Measurements from ENCODE around the gene SCRN1.

The SCRN1 gene

GRCh38 chr7:30028749-30029635 lies 39.4 kb upstream of the SCRN1 start:
- H3K9me3 ChIP-seq (ENCODE audit: insufficient read depth, low read length) = no peaks in the 10 kb centered on the region
- peak overlapping the region; percentile 84 for H3K9ac ChIP-seq (ENCODE audit: insufficient read length, low read depth)
- H3K36me3 ChIP-seq (ENCODE audit: insufficient read depth, insufficient read length, low read length) = peaks cover 3% of the 10 kb centered on the region
- no peak for DNase-seq (ENCODE audit: low read depth, low spot score)
- H3K4me3 ChIP-seq (ENCODE audit: insufficient read length, low read depth) = peak overlapping the region; percentile 82
- no peaks in the 10 kb centered on the region for H3K27me3 ChIP-seq (ENCODE audit: insufficient read depth, insufficient read length)
- TF ChIP-seq SUZ12 (IDR thresholded peaks at IDR 0.05; ENCODE audit: extremely low read depth, insufficient read depth, insufficient read length) = no peak
- TF ChIP-seq ZNF274 (IDR thresholded peaks at IDR 0.05; ENCODE audit: low read depth, low read length) = no peak
- no peak for TF ChIP-seq YY1 (IDR thresholded peaks at IDR 0.05; ENCODE audit: insufficient read depth, insufficient read length)
- H3K4me1 ChIP-seq (ENCODE audit: insufficient read depth, insufficient read length) = no peaks in the 10 kb centered on the region

DNA sequence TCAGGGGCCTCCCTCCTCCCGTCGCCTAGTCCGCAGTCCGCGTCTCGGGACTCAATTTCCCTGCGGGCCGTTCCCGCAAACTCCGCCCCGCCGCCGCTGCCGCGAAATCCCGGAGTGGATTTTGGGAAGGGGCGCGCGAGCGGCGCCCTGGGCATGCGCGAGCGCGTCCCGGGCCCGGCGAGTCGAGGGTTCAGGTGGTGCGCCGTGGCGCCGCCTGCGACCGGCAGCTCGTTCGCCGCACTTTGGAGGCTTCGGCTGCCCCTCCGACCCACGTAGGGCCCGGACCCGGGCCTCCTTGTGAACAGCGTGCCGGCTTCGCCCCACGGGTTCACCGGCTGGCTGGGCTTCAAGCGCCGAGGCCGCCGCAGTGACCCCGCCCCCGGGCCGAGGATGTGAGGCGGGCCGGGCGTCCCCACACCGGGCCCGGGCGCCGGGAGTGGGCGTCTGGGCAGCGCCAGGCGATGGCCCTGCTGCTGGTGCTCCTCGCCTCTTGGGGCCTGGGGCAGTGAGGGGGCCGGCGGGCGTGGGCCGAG lies 38.7 kb upstream of the SCRN1 start, which contains the start of gene PLEKHA8:
Gene PLEKHA8, plus strand, starts transcription at position 197 of the 533 bp plus-strand sequence. CDS start 351 bp downstream, outside the sequence.
- peaks cover 10% of the 10 kb centered on the region for H3K36me3 ChIP-seq (ENCODE audit: insufficient read depth, insufficient read length, low read length)
- DNase-seq (ENCODE audit: low read depth, low spot score) = peak; percentile 94
- H3K4me1 ChIP-seq (ENCODE audit: insufficient read depth, insufficient read length) = no peaks in the 10 kb centered on the region
- peak within 1 kb of the TSS; percentile 84 for H3K9ac ChIP-seq (ENCODE audit: insufficient read length, low read depth)
- no peaks in the 10 kb centered on the region for H3K9me3 ChIP-seq (ENCODE audit: insufficient read depth, low read length)
- H3K27me3 ChIP-seq (ENCODE audit: insufficient read depth, insufficient read length) = no peaks in the 10 kb centered on the region
- TF ChIP-seq ZNF274 (IDR thresholded peaks at IDR 0.05; ENCODE audit: low read depth, low read length) = no peak
- no peak for TF ChIP-seq SUZ12 (IDR thresholded peaks at IDR 0.05; ENCODE audit: extremely low read depth, insufficient read depth, insufficient read length)
- TF ChIP-seq YY1 (IDR thresholded peaks at IDR 0.05; ENCODE audit: insufficient read depth, insufficient read length) = no peak
- H3K4me3 ChIP-seq (ENCODE audit: insufficient read length, low read depth) = peak within 1 kb of the TSS; percentile 82

GRCh38 chr7:30027740-30028215 lies 38.2 kb upstream of the SCRN1 start:
- H3K36me3 ChIP-seq (ENCODE audit: insufficient read depth, insufficient read length, low read length) = peaks cover 13% of the 10 kb centered on the region
- peak overlapping the region; percentile 54 for H3K9ac ChIP-seq (ENCODE audit: insufficient read length, low read depth)
- no peak for DNase-seq (ENCODE audit: low read depth, low spot score)
- H3K4me3 ChIP-seq (ENCODE audit: insufficient read length, low read depth) = peak overlapping the region; percentile 82
- H3K9me3 ChIP-seq (ENCODE audit: insufficient read depth, low read length) = no peaks in the 10 kb centered on the region
- H3K4me1 ChIP-seq (ENCODE audit: insufficient read depth, insufficient read length) = no peaks in the 10 kb centered on the region
- TF ChIP-seq ZNF274 (IDR thresholded peaks at IDR 0.05; ENCODE audit: low read depth, low read length) = no peak
- no peak for TF ChIP-seq YY1 (IDR thresholded peaks at IDR 0.05; ENCODE audit: insufficient read depth, insufficient read length)
- TF ChIP-seq SUZ12 (IDR thresholded peaks at IDR 0.05; ENCODE audit: extremely low read depth, insufficient read depth, insufficient read length) = no peak
- H3K27me3 ChIP-seq (ENCODE audit: insufficient read depth, insufficient read length) = no peaks in the 10 kb centered on the region

GRCh38 chr7:30027065-30027456 lies 37.5 kb upstream of the SCRN1 start:
- Histone ChIP-seq H3K27me3 (ENCODE audit: insufficient read depth, insufficient read length) (no peaks in the 10 kb centered on the region), H3K4me3 (ENCODE audit: insufficient read length, low read depth) (peak overlapping the region; percentile 46), H3K9me3 (ENCODE audit: insufficient read depth, low read length) (no peaks in the 10 kb centered on the region), H3K36me3 (ENCODE audit: insufficient read depth, insufficient read length, low read length) (peaks cover 19% of the 10 kb centered on the region), H3K4me1 (ENCODE audit: insufficient read depth, insufficient read length) (no peaks in the 10 kb centered on the region), H3K9ac (ENCODE audit: insufficient read length, low read depth) (peak overlapping the region; percentile 5)
- TF ChIP-seq ZNF274 (IDR thresholded peaks at IDR 0.05; ENCODE audit: low read depth, low read length) (no peak), YY1 (IDR thresholded peaks at IDR 0.05; ENCODE audit: insufficient read depth, insufficient read length) (no peak), SUZ12 (IDR thresholded peaks at IDR 0.05; ENCODE audit: extremely low read depth, insufficient read depth, insufficient read length) (no peak)
- DNase-seq (ENCODE audit: low read depth, low spot score) = no peak

DNA sequence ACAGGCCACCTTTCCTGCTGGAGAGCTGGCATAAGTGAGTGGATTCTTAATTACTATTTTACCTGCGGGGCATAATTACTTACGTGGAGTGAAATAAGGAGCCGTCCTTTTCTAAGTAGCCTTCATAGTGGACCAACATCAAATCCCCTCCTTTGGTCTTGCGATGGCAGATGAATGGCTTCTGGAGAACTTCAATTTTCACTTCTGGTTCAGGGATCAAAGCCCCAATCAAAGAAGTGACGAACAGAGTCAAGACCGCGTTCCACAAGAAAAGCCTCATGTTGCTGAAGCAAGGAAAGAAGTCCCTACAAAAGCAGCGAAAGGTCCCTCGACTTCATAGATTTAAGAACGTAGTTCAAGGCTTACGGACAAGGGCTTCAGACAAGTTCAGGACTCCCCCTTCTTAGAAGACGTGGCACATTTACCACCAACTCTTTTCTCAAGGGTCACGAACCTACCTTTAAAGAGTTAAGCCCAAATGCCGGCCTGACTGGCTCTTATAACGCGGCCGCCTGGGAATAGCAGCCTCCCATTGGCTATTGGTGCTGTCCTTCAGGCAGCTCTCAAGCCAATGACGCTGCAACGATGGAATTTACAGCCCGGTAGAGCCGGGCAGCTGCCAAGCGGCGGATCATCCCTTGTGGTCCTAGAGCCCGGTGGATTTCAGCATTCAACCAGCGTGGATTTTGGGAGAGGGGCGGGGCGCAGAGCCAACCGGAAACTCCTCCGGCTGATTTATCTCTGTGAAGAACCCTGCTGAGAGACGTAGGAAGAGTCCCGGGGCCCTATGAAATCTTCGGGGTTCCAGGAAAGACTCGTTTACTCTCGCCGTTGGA lies 36.8 kb upstream of the SCRN1 start, which contains the start of gene FKBP14:
Gene FKBP14, minus strand, starts transcription at position 474 of the 836 bp plus-strand sequence. Its CDS starts 194 bp downstream, at position 280.
- TF ChIP-seq YY1 (IDR thresholded peaks at IDR 0.05; ENCODE audit: insufficient read depth, insufficient read length) (no peak), ZNF274 (IDR thresholded peaks at IDR 0.05; ENCODE audit: low read depth, low read length) (no peak), SUZ12 (IDR thresholded peaks at IDR 0.05; ENCODE audit: extremely low read depth, insufficient read depth, insufficient read length) (no peak)
- Histone ChIP-seq H3K9ac (ENCODE audit: insufficient read length, low read depth) (peak within 1 kb of the TSS; percentile 80), H3K4me1 (ENCODE audit: insufficient read depth, insufficient read length) (no peaks in the 10 kb centered on the region), H3K9me3 (ENCODE audit: insufficient read depth, low read length) (no peaks in the 10 kb centered on the region), H3K4me3 (ENCODE audit: insufficient read length, low read depth) (peak within 1 kb of the TSS; percentile 82), H3K36me3 (ENCODE audit: insufficient read depth, insufficient read length, low read length) (peaks cover 25% of the 10 kb centered on the region), H3K27me3 (ENCODE audit: insufficient read depth, insufficient read length) (no peaks in the 10 kb centered on the region)
- peak; percentile 100 for DNase-seq (ENCODE audit: low read depth, low spot score)

DNA sequence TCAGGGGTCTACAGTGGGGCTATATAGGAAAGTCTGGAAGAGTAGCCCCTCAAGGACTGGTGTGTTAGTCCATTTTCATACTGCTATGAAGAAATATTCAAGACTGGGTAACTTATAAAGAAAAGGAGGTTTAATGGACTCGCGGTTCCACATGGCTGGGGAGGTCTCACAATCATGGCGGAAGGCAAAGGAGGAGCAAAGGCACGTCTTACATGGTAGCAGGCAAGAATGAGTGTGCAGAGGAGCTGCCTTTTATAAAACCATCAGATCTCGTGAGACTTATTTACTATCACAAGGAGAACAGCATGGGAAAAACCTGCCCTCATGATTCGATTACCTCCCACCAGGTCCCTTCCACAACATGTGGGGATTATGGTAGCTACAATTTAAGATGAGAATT lies 33.9 kb upstream of the SCRN1 start:
- Histone ChIP-seq H3K9ac (ENCODE audit: insufficient read length, low read depth) (no peak overlapping the region), H3K4me3 (ENCODE audit: insufficient read length, low read depth) (no peak overlapping the region), H3K27me3 (ENCODE audit: insufficient read depth, insufficient read length) (no peaks in the 10 kb centered on the region), H3K36me3 (ENCODE audit: insufficient read depth, insufficient read length, low read length) (peaks cover 37% of the 10 kb centered on the region), H3K9me3 (ENCODE audit: insufficient read depth, low read length) (no peaks in the 10 kb centered on the region), H3K4me1 (ENCODE audit: insufficient read depth, insufficient read length) (no peaks in the 10 kb centered on the region)
- no peak for TF ChIP-seq ZNF274 (IDR thresholded peaks at IDR 0.05; ENCODE audit: low read depth, low read length)
- no peak for TF ChIP-seq SUZ12 (IDR thresholded peaks at IDR 0.05; ENCODE audit: extremely low read depth, insufficient read depth, insufficient read length)
- TF ChIP-seq YY1 (IDR thresholded peaks at IDR 0.05; ENCODE audit: insufficient read depth, insufficient read length) = no peak
- no peak for DNase-seq (ENCODE audit: low read depth, low spot score)
